Measurements from ENCODE around the gene MGAT4B.

DNA sequence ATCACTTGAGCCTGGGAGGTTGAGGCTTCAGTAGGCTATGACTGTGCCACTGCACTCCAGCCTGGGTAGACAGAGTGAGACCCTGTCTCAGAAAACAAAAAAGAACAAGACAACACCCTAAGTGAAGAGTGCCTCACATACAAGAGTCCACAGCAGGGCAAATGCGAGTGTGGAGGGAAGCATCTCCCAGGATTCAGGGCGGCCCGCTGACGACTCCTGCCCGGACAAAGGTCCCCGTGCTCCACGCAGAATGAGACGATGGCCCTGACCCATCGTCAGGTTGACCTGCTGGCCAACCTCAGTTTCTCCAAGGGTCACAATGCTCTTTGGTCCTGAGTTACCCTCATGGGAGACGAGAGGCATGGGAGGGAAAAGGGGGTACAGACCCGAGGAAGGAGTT is 33.7 kb upstream of the MGAT4B start:
- TF ChIP-seq, protein P1, sequence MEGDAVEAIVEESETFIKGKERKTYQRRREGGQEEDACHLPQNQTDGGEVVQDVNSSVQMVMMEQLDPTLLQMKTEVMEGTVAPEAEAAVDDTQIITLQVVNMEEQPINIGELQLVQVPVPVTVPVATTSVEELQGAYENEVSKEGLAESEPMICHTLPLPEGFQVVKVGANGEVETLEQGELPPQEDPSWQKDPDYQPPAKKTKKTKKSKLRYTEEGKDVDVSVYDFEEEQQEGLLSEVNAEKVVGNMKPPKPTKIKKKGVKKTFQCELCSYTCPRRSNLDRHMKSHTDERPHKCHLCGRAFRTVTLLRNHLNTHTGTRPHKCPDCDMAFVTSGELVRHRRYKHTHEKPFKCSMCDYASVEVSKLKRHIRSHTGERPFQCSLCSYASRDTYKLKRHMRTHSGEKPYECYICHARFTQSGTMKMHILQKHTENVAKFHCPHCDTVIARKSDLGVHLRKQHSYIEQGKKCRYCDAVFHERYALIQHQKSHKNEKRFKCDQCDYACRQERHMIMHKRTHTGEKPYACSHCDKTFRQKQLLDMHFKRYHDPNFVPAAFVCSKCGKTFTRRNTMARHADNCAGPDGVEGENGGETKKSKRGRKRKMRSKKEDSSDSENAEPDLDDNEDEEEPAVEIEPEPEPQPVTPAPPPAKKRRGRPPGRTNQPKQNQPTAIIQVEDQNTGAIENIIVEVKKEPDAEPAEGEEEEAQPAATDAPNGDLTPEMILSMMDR (conservative IDR thresholded peaks at IDR 0.05; ENCODE audit: low read depth, low read length) = no peak
- TF ChIP-seq EZH2 (IDR thresholded peaks at IDR 0.05; ENCODE audit: borderline replicate concordance, low read depth, low read length, poor library complexity, severe bottlenecking) = no peak
